Hepatocyte (in vitro differentiated cells): ENCODE measurements around the gene CDC42SE2. TPM values are rescaled to one million over a fixed set of nuclear protein-coding genes. Genes with fewer than 3 reads are reported as not detected.
"Not testable (repeated sequence)": the region's sequence is repeated elsewhere in the genome, so short reads cannot be mapped to it uniquely, and the experiment has no call there.

ENCODE experiments used
- DNase-seq: peaks from one replicate; pipeline ENCODE4 v3.0.0-alpha.2; 2016; ENCODE audit warnings: low spot score
- H2AFZ ChIP-seq: fragments of 200-600 bp; sonication (generic); 2 replicates; pipeline ENCODE4 v1.6.0; 2016; ENCODE audit warnings: antibody characterized with exemption, mild to moderate bottlenecking
- H3K27ac ChIP-seq: fragments of 200-600 bp; sonication (generic); 2 replicates; pipeline ENCODE4 v1.5.1; 2016; ENCODE audit warnings: mild to moderate bottlenecking
- H3K27me3 ChIP-seq: fragments of 200-600 bp; sonication (generic); 2 replicates; pipeline ENCODE4 v1.6.1; 2016
- H3K36me3 ChIP-seq: fragments of 200-600 bp; sonication (generic); replicated peaks from 2 replicates; pipeline ENCODE4 v1.5.1; 2016; ENCODE audit warnings: low read depth; ENCODE audit not compliant: insufficient read depth
- H3K4me1 ChIP-seq: fragments of 200-600 bp; sonication (generic); 2 replicates; pipeline ENCODE4 v1.5.1; 2016; ENCODE audit warnings: mild to moderate bottlenecking, moderate library complexity; ENCODE audit not compliant: insufficient read depth
- H3K4me2 ChIP-seq: fragments of 200-600 bp; sonication (generic); 2 replicates; pipeline ENCODE4 v1.6.0; 2016
- H3K4me3 ChIP-seq: fragments of 200-600 bp; sonication (generic); 2 replicates; pipeline ENCODE4 v1.5.1; 2016; ENCODE audit warnings: mild to moderate bottlenecking
- H3K79me2 ChIP-seq: fragments of 200-600 bp; sonication (generic); 2 replicates; pipeline ENCODE4 v1.6.0; 2017; ENCODE audit warnings: mild to moderate bottlenecking
- H3K9me2 ChIP-seq: fragments of 200-600 bp; sonication (generic); replicated peaks from 2 replicates; pipeline ENCODE4 v1.6.0; 2017; ENCODE audit warnings: mild to moderate bottlenecking; ENCODE audit not compliant: insufficient read depth
- H3K9me3 ChIP-seq: fragments of 200-600 bp; sonication (generic); 2 replicates; pipeline ENCODE4 v1.5.1; 2016; ENCODE audit warnings: low read depth, mild to moderate bottlenecking
- H4K20me1 ChIP-seq: fragments of 200-600 bp; sonication (generic); 2 replicates; pipeline ENCODE4 v1.6.0; 2016; ENCODE audit warnings: mild to moderate bottlenecking; ENCODE audit not compliant: insufficient read depth, poor library complexity, severe bottlenecking
- CTCF ChIP-seq: fragments of 200-600 bp; sonication (generic); IDR thresholded peaks from 2 replicates; pipeline ENCODE4 v1.5.1; 2016; ENCODE audit warnings: antibody characterized with exemption, mild to moderate bottlenecking; ENCODE audit not compliant: poor library complexity
- EZH2 ChIP-seq: fragments of 200-600 bp; sonication (generic); IDR thresholded peaks from 2 replicates; pipeline ENCODE4 v1.6.1; 2016; ENCODE audit warnings: antibody characterized with exemption, mild to moderate bottlenecking, borderline replicate concordance
- EZH2phosphoT487 ChIP-seq: fragments of 200-600 bp; sonication (generic); IDR thresholded peaks from one replicate; pipeline ENCODE4 v1.6.1; 2018; ENCODE audit warnings: antibody characterized with exemption, mild to moderate bottlenecking, low read depth, moderate library complexity; ENCODE audit not compliant: unreplicated experiment, severe bottlenecking
- WGBS: methylation state at CpG from one replicate; pipeline ENCODE4 v1.1.6; 2016; ENCODE audit warnings: low lambda C conversion rate; ENCODE audit errors: missing lambda C conversion rate; 5-methylcytosine and 5-hydroxymethylcytosine counted together
- polyA plus RNA-seq: library from polyadenylated mRNA; unstranded; fragments of >200 nt; fragmentation: Nextera tagmentation; extraction: Ambion mirVana; gene quantifications from 2 replicates; pipeline ENCODE4 v1.2.1, GENCODE V29; 2016
- total RNA-seq: library from RNA; depleted of rRNA; stranded (reverse); fragments of >200 nt; gene quantifications from 2 replicates; pipeline ENCODE4 v1.2.3, GENCODE V29; 2014

Gene CDC42SE2
- total and polyA plus RNA-seq, 2 experiments from 2014 or later, result 27.2 to 51.5 TPM

DNA sequence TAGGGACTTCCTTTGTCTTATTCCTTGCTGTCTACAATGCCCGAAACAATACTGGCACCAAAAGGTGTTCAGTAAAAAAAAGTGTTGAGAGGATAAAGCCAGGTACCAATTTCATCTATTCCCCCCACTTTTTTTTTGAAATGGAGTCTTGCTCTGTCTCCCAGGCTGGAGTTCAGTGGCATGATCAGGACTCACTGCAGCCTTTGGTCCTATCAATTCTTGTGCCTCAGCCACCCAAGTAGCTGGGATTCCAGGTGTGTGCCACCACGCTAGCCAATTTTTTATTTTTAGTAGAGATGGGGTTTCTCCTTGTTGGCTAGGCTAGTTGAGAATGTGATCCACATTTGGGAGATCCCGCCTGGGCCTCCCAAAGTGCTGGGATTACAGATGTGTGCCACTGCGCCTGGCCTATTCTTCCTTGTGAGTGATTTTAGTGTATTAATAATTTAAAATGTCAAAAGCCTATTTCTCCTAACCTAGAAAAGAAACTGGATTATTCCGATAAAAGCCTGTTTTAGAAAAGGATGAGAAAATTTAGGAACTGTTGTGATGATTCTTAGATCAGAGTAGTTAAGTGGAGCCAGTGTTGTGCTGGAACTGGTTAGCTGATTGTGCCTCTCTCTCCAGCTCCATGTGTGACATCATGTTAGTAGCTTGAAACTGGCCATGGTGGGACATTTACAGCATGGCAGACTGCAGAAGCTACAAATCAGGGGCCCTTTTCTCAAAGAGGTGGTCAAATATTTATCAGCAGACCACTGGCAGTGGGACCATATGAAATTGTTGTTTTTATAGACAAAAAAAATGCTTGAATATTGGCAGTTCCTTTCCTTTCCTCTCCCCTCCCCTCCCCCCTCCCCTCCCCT, 14.3 kb downstream of the CDC42SE2 start:
- Histone ChIP-seq H3K4me1 (peaks cover 11% of the 10 kb centered on the region), H2AFZ (no peak overlapping the region), H3K9me3 (no peaks in the 10 kb centered on the region), H3K4me2 (no peak overlapping the region), H3K9me2 (no peaks in the 10 kb centered on the region), H3K4me3 (no peak overlapping the region), H3K36me3 (no peaks in the 10 kb centered on the region), H3K79me2 (peaks cover 79% of the 10 kb centered on the region), H3K27ac (no peak overlapping the region), H3K27me3 (no peaks in the 10 kb centered on the region), H4K20me1 (peaks cover 3% of the 10 kb centered on the region)
- DNase-seq, result no peak
- TF ChIP-seq EZH2 (no peak), EZH2phosphoT487 (no peak), CTCF (no peak)
- WGBS, result 99% methylated on average over 5 of the region's 5 CpGs

GRCh38 chr5:131278741-131279124, 14.9 kb downstream of the CDC42SE2 start:
- peaks cover 11% of the 10 kb centered on the region for H3K4me1 ChIP-seq
- 81% methylated on average over 6 of the region's 6 CpGs for WGBS
- H4K20me1 ChIP-seq, H3K36me3 ChIP-seq, DNase-seq, H3K9me2 ChIP-seq, H3K4me2 ChIP-seq, H3K4me3 ChIP-seq, H2AFZ ChIP-seq, H3K27ac ChIP-seq, H3K27me3 ChIP-seq, H3K9me3 ChIP-seq: not testable (repeated sequence)
- peaks cover 79% of the 10 kb centered on the region for H3K79me2 ChIP-seq

DNA sequence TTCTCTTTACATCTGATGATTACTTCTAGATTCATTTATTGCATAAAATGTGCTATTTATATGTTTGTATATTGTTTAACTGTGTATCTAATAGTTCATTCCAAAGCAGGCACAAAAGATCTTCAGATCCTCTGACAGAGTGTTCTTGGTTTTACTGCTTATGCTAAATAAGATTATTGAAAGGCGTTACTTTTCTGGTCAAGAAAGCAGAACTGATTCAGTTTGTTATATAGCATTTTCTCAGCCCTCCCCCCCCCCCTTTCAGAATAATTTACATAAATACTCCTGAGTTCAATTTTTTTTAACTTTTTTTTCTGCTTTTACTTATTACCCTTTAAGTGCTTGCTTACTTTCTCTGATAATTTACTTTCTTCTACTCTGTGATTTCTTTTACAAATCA, 15.4 kb downstream of the CDC42SE2 start:
- peaks cover 11% of the 10 kb centered on the region for H3K4me1 ChIP-seq
- no peaks in the 10 kb centered on the region for H3K9me3 ChIP-seq
- TF ChIP-seq CTCF (no peak), EZH2phosphoT487 (no peak), EZH2 (no peak)
- H3K36me3 ChIP-seq, result no peaks in the 10 kb centered on the region
- 100% methylated on average over 1 of the region's 1 CpG for WGBS
- no peaks in the 10 kb centered on the region for H3K27me3 ChIP-seq
- DNase-seq, result no peak
- H3K79me2 ChIP-seq, result peaks cover 79% of the 10 kb centered on the region
- H3K4me2 ChIP-seq, result no peak overlapping the region
- H3K4me3 ChIP-seq, result no peak overlapping the region
- no peaks in the 10 kb centered on the region for H3K9me2 ChIP-seq
- no peak overlapping the region for H2AFZ ChIP-seq
- no peak overlapping the region for H3K27ac ChIP-seq
- peaks cover 2% of the 10 kb centered on the region for H4K20me1 ChIP-seq

GRCh38 chr5:131280417-131280816, 16.6 kb downstream of the CDC42SE2 start:
- peak overlapping the region; percentile 86 for H3K27ac ChIP-seq
- H3K9me2 ChIP-seq, result no peaks in the 10 kb centered on the region

More at GRCh38 chr5:131280417-131280816, 16.6 kb downstream of the CDC42SE2 start:
- DNase-seq, result no peak
- peaks cover 79% of the 10 kb centered on the region for H3K79me2 ChIP-seq
- no peaks in the 10 kb centered on the region for H3K36me3 ChIP-seq
- 72% methylated on average over 3 of the region's 3 CpGs for WGBS
- no peak overlapping the region for H2AFZ ChIP-seq
- H3K4me2 ChIP-seq, result peak overlapping the region; percentile 62
- H3K4me3 ChIP-seq, result no peak overlapping the region
- H3K4me1 ChIP-seq, result peaks cover 11% of the 10 kb centered on the region
- H3K27me3 ChIP-seq, result no peaks in the 10 kb centered on the region
- TF ChIP-seq EZH2 (no peak), CTCF (no peak), EZH2phosphoT487 (no peak)
- no peaks in the 10 kb centered on the region for H3K9me3 ChIP-seq
- H4K20me1 ChIP-seq, result no peaks in the 10 kb centered on the region
